ENCODE measurements around the gene PFKFB4.

PFKFB4 gene

GRCh38 chr3:48521635-48522034 is 35.0 kb downstream of the PFKFB4 start:
- H3K9me3 ChIP-seq (ENCODE audit: low read length): no peaks in the 10 kb centered on the region
- H3K79me2 ChIP-seq (ENCODE audit: insufficient read depth, low read length): no peaks in the 10 kb centered on the region
- H3K4me1 ChIP-seq (ENCODE audit: insufficient read depth, low read length, severe bottlenecking): no peaks in the 10 kb centered on the region
- H3F3A ChIP-seq (ENCODE audit: insufficient read depth, low read length): no peaks in the 10 kb centered on the region
- H3K9ac ChIP-seq (ENCODE audit: low read length): no peak overlapping the region
- TF ChIP-seq CTCF (IDR thresholded peaks at IDR 0.05; ENCODE audit: low read length) (no peak), EZH2 (IDR thresholded peaks at IDR 0.05; ENCODE audit: borderline replicate concordance, low read length) (no peak)
- H4K20me1 ChIP-seq (ENCODE audit: insufficient read depth, low read length): no peaks in the 10 kb centered on the region
- no peak overlapping the region for H3K4me3 ChIP-seq (ENCODE audit: low read depth, low read length, poor library complexity, severe bottlenecking)
- no peaks in the 10 kb centered on the region for H3K9me2 ChIP-seq (ENCODE audit: low read depth, low read length)
- no peaks in the 10 kb centered on the region for H3K27me3 ChIP-seq (ENCODE audit: insufficient read depth, low read length)
- no peak overlapping the region for H3K4me2 ChIP-seq (ENCODE audit: low read length)
- H2AFZ ChIP-seq (ENCODE audit: low read length): no peak overlapping the region
- H3K36me3 ChIP-seq (ENCODE audit: insufficient read depth, low read length): peaks cover 6% of the 10 kb centered on the region; the same call in 1 of the 2 replicates
- no peak overlapping the region for H3K27ac ChIP-seq (ENCODE audit: low read depth, low read length, poor library complexity, severe bottlenecking)

- Histone ChIP-seq H3K4me3 (ENCODE audit: low read depth, low read length, poor library complexity, severe bottlenecking) (no peak overlapping the region), H3K27me3 (ENCODE audit: insufficient read depth, low read length) (no peaks in the 10 kb centered on the region), H3K4me2 (ENCODE audit: low read length) (no peak overlapping the region), H3K4me1 (ENCODE audit: insufficient read depth, low read length, severe bottlenecking) (no peaks in the 10 kb centered on the region), H4K20me1 (ENCODE audit: insufficient read depth, low read length) (no peaks in the 10 kb centered on the region), H3K9ac (ENCODE audit: low read length) (no peak overlapping the region), H3K9me3 (ENCODE audit: low read length) (no peaks in the 10 kb centered on the region), H3K79me2 (ENCODE audit: insufficient read depth, low read length) (no peaks in the 10 kb centered on the region), H3K36me3 (ENCODE audit: insufficient read depth, low read length) (peaks cover 6% of the 10 kb centered on the region; the same call in 1 of the 2 replicates), H3K9me2 (ENCODE audit: low read depth, low read length) (no peaks in the 10 kb centered on the region), H2AFZ (ENCODE audit: low read length) (no peak overlapping the region), H3F3A (ENCODE audit: insufficient read depth, low read length) (no peaks in the 10 kb centered on the region), H3K27ac (ENCODE audit: low read depth, low read length, poor library complexity, severe bottlenecking) (no peak overlapping the region)
- TF ChIP-seq EZH2 (IDR thresholded peaks at IDR 0.05; ENCODE audit: borderline replicate concordance, low read length) (no peak), CTCF (IDR thresholded peaks at IDR 0.05; ENCODE audit: low read length) (no peak)
Observed at GRCh38 chr3:48519277-48519643, 37.3 kb downstream of the PFKFB4 start.

GRCh38 chr3:48518638-48519276 is 37.8 kb downstream of the PFKFB4 start:
- no peaks in the 10 kb centered on the region for H3K4me1 ChIP-seq (ENCODE audit: insufficient read depth, low read length, severe bottlenecking)
- H3K4me3 ChIP-seq (ENCODE audit: low read depth, low read length, poor library complexity, severe bottlenecking): no peak overlapping the region
- H3K27ac ChIP-seq (ENCODE audit: low read depth, low read length, poor library complexity, severe bottlenecking): no peak overlapping the region
- no peaks in the 10 kb centered on the region for H3K27me3 ChIP-seq (ENCODE audit: insufficient read depth, low read length)
- no peak overlapping the region for H3K9ac ChIP-seq (ENCODE audit: low read length)
- no peak overlapping the region for H2AFZ ChIP-seq (ENCODE audit: low read length)
- H3K79me2 ChIP-seq (ENCODE audit: insufficient read depth, low read length): no peaks in the 10 kb centered on the region
- H3K36me3 ChIP-seq (ENCODE audit: insufficient read depth, low read length): peaks cover 6% of the 10 kb centered on the region; the same call in 1 of the 2 replicates
- no peaks in the 10 kb centered on the region for H3K9me2 ChIP-seq (ENCODE audit: low read depth, low read length)
- no peak for TF ChIP-seq EZH2 (IDR thresholded peaks at IDR 0.05; ENCODE audit: borderline replicate concordance, low read length)
- no peak for TF ChIP-seq CTCF (IDR thresholded peaks at IDR 0.05; ENCODE audit: low read length)
- H3K4me2 ChIP-seq (ENCODE audit: low read length): no peak overlapping the region
- no peaks in the 10 kb centered on the region for H3K9me3 ChIP-seq (ENCODE audit: low read length)
- H4K20me1 ChIP-seq (ENCODE audit: insufficient read depth, low read length): no peaks in the 10 kb centered on the region
- no peaks in the 10 kb centered on the region for H3F3A ChIP-seq (ENCODE audit: insufficient read depth, low read length)

Measured in OCI-LY1 (cell line).